Astrocyte (in vitro differentiated cells and primary cell): ENCODE data around the gene AATF.

ENCODE experiments used
- CTCF ChIP-seq: IDR thresholded peaks from 2 replicates; pipeline ENCODE4 v1.5.1; 2011; ENCODE audit warnings: low read depth, mild to moderate bottlenecking, inconsistent platforms, low read length, moderate library complexity; ENCODE audit not compliant: insufficient read depth
- EZH2 ChIP-seq: IDR thresholded peaks from 2 replicates; pipeline ENCODE4 v1.6.1; 2012; ENCODE audit warnings: mild to moderate bottlenecking, low read length, inconsistent platforms; ENCODE audit not compliant: insufficient read depth

GRCh38 chr17:36932383-36932693 is 16.4 kb upstream of the AATF start:
- no peak for TF ChIP-seq CTCF
- TF ChIP-seq EZH2: peak; percentile 53
